Skeletal muscle satellite cell (primary cell): ENCODE results near the gene DCC.

Experiments used
- H3K27me3 ChIP-seq: 2 replicates; pipeline ENCODE4 v1.7.0; 2013; ENCODE audit warnings: low read length; ENCODE audit not compliant: control insufficient read depth, insufficient read depth
- H3K36me3 ChIP-seq: 2 replicates; pipeline ENCODE4 v1.7.0; 2013; ENCODE audit warnings: mild to moderate bottlenecking, control low read depth, low read length; ENCODE audit not compliant: insufficient read depth
- H3K4me1 ChIP-seq: 2 replicates; pipeline ENCODE4 v1.7.0; 2013; ENCODE audit warnings: low read length; ENCODE audit not compliant: control insufficient read depth, insufficient read depth
- H3K4me2 ChIP-seq: 2 replicates; pipeline ENCODE4 v1.7.0; 2013; ENCODE audit warnings: mild to moderate bottlenecking, low read length
- H3K4me3 ChIP-seq: 2 replicates; pipeline ENCODE4 v1.7.0; 2013; ENCODE audit warnings: low read length
- H3K9ac ChIP-seq: 2 replicates; pipeline ENCODE4 v1.7.0; 2013; ENCODE audit warnings: mild to moderate bottlenecking, low read depth, low read length, moderate library complexity
- H3K9me3 ChIP-seq: replicated peaks from 2 replicates; pipeline ENCODE4 v1.7.0; 2013; ENCODE audit warnings: mild to moderate bottlenecking, control low read depth, low read length

The DCC gene

DNA sequence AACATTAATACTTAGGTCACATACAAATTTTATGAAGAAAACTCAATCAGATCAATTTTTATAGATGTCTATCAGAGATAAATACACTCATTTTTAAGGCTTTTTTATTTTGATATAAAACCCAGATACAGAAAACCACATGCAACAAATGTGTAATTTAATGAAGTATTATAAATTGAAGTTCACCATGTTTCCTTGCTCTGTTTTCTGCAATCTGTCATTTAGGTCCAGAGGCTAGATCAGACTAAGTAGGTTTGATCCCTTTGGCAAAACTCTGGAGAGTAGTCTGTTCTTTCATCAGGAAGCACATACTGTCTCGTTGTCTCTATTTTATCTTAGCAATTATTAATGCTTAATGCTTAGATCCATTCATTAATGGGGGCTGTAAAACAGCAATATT, 1042.9 kb downstream of the DCC start:
- H3K9ac ChIP-seq, result no peak overlapping the region
- H3K4me3 ChIP-seq, result no peak overlapping the region
- H3K27me3 ChIP-seq, result no peaks in the 10 kb centered on the region
- H3K4me1 ChIP-seq, result no peaks in the 10 kb centered on the region
- H3K4me2 ChIP-seq, result no peak overlapping the region
- H3K9me3 ChIP-seq, result no peaks in the 10 kb centered on the region
- H3K36me3 ChIP-seq, result no peaks in the 10 kb centered on the region

DNA sequence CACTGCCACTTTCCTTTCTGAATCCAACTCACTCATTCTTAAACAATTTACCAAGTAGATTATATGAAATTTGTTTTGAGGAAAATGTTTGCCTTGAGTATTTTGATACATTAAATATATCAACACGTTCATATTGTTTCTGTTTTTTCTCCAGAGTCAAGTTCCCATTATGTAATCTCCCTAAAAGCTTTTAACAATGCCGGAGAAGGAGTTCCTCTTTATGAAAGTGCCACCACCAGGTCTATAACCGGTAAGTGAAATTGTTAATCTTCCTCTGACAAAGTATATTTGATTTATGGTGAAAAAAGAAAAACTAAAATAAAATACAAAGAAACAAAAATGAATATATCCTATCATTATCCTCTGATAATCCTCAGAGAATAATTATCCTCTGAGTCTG, 1045.9 kb downstream of the DCC start:
- no peaks in the 10 kb centered on the region for H3K27me3 ChIP-seq
- no peaks in the 10 kb centered on the region for H3K4me1 ChIP-seq
- no peaks in the 10 kb centered on the region for H3K9me3 ChIP-seq

DNA sequence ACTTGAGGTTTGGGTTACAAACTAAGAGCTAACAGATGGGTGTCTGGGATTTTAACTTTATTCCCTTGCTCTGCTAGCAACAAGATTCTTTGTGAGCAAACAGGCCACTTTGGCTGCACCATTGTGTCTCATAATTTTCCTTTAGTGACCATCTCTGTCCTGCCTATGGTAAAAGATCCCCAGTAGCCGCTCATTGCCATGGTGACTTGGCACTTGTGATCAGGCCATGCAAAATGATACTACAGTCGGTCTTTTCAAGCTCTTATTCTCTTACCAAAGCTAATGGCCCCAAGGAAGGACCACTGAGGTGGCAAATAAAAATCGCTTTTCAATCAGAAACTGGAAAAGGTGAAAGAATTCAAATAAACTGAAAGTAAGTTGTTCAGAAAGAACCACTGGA, 1047.6 kb downstream of the DCC start:
- Histone ChIP-seq H3K36me3 (no peaks in the 10 kb centered on the region), H3K4me3 (no peak overlapping the region), H3K9me3 (no peaks in the 10 kb centered on the region), H3K4me1 (no peaks in the 10 kb centered on the region), H3K4me2 (no peak overlapping the region), H3K27me3 (no peaks in the 10 kb centered on the region), H3K9ac (no peak overlapping the region)

More for the DNA sequence above, 1045.9 kb downstream of the DCC start:
- Histone ChIP-seq H3K4me3 (no peak overlapping the region), H3K4me2 (no peak overlapping the region), H3K9ac (no peak overlapping the region), H3K36me3 (no peaks in the 10 kb centered on the region)

DNA sequence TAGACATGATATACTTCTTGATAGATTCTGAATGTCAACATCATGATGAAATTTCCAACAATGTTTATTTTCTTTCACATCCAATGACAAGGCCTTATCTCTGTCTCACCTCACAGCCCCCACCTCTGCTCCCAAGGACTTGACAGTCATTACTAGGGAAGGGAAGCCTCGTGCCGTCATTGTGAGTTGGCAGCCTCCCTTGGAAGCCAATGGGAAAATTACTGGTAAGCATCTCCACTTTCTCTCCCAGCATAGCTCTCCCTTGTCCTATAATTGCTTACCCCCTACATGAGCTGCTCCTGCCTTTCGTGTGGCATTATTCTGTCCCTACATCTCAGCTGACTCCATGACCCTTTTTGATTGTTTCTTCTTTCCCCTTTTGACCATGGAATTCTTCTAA, 1062.7 kb downstream of the DCC start:
- Histone ChIP-seq H3K9ac (no peak overlapping the region), H3K9me3 (no peaks in the 10 kb centered on the region), H3K4me2 (no peak overlapping the region), H3K4me3 (no peak overlapping the region), H3K27me3 (no peaks in the 10 kb centered on the region), H3K4me1 (no peaks in the 10 kb centered on the region), H3K36me3 (no peaks in the 10 kb centered on the region)

DNA sequence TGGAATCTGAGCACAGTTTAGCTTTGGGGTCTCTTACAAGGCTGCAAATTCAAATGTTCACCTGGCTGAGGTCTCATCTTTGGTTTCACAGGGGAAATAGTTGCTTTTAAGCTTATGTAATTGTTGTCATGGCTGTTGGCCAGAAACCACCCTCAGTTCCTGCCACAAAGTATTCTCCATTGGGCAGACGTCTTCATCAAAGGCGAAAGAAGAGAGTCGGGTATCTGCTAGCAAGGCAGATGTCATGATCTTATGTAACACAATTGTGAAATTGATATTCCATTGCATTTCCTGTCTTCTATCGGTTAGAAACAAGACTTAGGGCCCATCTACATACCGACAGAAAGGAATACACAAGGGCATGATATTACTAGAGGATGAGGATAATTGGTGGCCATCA, 1068.3 kb downstream of the DCC start:
- Histone ChIP-seq H3K9ac (no peak overlapping the region), H3K4me2 (no peak overlapping the region), H3K27me3 (no peaks in the 10 kb centered on the region), H3K36me3 (no peaks in the 10 kb centered on the region), H3K4me3 (no peak overlapping the region), H3K9me3 (no peaks in the 10 kb centered on the region), H3K4me1 (no peaks in the 10 kb centered on the region)

DNA sequence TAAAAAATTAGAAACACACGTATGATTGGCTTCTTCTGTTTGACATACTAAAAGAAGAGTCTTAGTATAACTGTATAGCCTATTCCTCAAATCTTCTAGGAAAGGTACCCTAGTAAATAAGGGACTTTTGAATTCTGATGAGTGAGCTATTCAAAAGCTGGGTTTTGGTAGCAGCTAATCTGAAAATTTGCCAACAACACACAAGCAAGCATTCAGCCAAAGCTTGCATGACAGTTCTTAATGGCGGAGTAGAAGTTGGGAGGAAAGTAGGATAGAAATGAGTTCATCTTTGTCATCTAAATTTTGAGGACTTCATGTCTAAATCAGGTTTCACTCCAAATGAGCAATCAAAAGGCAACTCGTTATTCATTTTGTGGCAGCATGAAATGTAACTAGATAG, 1071.5 kb downstream of the DCC start:
- Histone ChIP-seq H3K9me3 (no peaks in the 10 kb centered on the region), H3K4me1 (no peaks in the 10 kb centered on the region), H3K27me3 (no peaks in the 10 kb centered on the region), H3K4me3 (no peak overlapping the region), H3K36me3 (no peaks in the 10 kb centered on the region), H3K4me2 (no peak overlapping the region), H3K9ac (no peak overlapping the region)

DNA sequence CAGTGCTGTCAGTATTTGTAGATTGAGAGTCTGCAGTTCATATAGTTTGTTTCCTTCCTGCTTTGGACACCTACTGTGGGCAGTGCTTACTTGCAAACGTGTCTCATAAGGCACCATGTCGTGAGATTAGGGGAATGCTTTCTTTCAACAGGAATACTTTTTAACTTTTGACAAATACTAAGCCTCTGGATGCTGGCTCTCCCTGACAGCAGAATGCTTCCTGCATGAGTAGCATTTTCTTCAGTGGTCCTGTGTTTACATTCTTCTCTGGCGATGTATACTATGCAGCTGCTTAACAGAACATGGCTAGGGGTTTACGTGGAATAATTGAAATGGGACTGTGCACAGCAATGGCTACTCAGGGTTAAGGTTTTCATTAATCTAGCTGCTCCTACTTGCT, 1077.0 kb downstream of the DCC start:
- Histone ChIP-seq H3K36me3 (no peaks in the 10 kb centered on the region), H3K4me2 (no peak overlapping the region), H3K27me3 (no peaks in the 10 kb centered on the region), H3K4me3 (no peak overlapping the region), H3K9ac (no peak overlapping the region), H3K4me1 (no peaks in the 10 kb centered on the region), H3K9me3 (peaks cover 3% of the 10 kb centered on the region)

DNA sequence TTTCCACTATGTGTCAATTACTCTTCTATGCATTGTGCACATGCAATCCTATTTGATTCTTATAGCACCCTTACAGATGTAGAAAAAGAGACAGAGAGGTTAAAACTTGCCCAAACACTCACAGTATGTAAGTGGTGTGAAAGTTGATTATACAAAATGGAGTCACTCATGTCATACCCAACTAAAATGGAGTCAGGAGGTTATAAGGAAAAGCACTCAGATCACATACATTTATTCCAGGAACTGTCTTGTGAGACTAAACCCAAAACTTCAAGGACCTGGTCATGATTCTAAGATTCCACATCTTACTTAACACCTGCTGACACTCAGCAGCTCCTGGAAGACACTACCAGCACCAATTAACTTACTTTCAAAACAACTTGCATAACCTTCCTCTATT, 1081.9 kb downstream of the DCC start:
- H3K4me3 ChIP-seq, result no peak overlapping the region
- no peak overlapping the region for H3K9ac ChIP-seq
- H3K4me2 ChIP-seq, result no peak overlapping the region
- H3K36me3 ChIP-seq, result no peaks in the 10 kb centered on the region
- no peaks in the 10 kb centered on the region for H3K27me3 ChIP-seq
- H3K9me3 ChIP-seq, result peaks cover 5% of the 10 kb centered on the region
- H3K4me1 ChIP-seq, result no peaks in the 10 kb centered on the region

DNA sequence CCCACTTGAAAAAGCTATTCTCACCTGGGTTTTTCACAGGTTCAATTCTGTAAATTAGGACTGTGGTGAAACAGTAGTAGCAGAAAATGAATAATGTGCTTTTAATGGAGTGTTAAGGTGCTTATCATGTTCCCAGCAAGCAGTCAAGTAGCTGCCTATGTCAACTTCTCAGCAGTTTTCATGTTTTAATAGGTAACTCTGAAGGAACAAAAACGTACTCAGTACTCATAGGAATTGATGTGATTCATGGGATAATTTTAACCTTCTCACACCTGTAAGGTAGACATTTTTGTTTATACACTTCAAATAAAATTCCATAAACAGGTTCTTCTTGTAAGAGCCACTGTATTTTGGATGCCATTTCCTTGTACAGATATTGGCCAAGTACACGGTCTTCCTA, 1082.9 kb downstream of the DCC start:
- peaks cover 5% of the 10 kb centered on the region for H3K9me3 ChIP-seq
- H3K4me1 ChIP-seq, result no peaks in the 10 kb centered on the region
- no peaks in the 10 kb centered on the region for H3K36me3 ChIP-seq
- no peak overlapping the region for H3K4me2 ChIP-seq
- no peak overlapping the region for H3K9ac ChIP-seq
- no peak overlapping the region for H3K4me3 ChIP-seq
- no peaks in the 10 kb centered on the region for H3K27me3 ChIP-seq

DNA sequence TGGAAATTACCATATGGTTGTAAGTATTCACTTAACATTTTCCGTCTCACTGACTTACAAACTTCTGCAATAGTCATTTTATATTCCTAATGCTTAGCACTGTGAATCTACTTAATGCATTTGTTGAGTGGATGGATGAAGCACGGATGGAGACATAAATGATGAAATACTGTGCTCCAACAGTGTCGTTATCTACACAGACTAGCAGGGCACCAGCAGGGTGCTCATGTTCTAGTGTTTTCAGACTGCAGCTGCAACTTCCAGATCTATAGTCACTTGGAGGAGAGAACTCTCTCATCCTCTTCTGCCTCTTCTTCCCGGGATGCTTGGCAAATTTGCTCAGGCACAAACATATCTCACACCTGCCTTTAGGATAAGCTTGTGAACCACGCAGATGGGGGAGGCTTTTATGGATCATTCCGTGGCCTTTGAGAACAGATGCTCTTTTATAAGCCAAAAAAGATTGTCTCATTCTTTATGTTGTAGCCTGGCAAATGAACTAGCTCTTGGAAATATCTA, 1086.7 kb downstream of the DCC start:
- Histone ChIP-seq H3K4me3 (no peak overlapping the region), H3K4me2 (no peak overlapping the region), H3K9me3 (peaks cover 2% of the 10 kb centered on the region), H3K27me3 (no peaks in the 10 kb centered on the region), H3K9ac (no peak overlapping the region), H3K36me3 (no peaks in the 10 kb centered on the region), H3K4me1 (no peaks in the 10 kb centered on the region)

DNA sequence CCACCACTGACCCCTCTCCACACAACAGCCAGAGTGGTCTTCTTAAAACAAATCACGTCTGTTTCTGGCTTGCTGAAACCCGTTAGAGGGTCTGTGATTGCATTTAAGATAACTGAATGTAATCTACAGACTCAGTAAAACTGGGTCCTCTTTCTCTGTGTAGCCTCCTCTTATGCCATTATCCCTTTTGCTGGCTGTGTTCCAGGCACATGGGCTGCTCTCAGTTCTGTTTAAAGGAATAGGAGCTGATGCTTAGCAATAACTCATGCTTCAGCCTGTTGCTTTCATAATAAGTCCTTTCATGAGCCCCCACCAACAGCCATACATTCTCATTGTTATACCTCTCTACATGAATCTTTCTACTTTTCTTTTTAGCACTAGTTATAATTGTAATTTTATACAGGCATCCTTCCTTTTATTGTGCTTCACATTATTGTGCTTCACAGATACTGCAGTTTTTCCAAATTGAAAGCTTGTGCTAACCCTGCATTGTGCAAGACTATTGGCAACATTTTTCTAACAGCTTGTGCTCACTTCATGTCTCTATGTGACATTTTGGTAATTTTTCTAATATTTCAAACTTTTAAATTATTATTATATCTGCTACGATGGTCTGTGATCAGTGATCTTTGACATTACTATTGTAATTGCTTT, 1101.9 kb downstream of the DCC start:
- Histone ChIP-seq H3K9ac (no peak overlapping the region), H3K9me3 (peaks cover 2% of the 10 kb centered on the region), H3K4me2 (no peak overlapping the region), H3K4me1 (no peaks in the 10 kb centered on the region), H3K36me3 (no peaks in the 10 kb centered on the region), H3K27me3 (no peaks in the 10 kb centered on the region), H3K4me3 (no peak overlapping the region)

DNA sequence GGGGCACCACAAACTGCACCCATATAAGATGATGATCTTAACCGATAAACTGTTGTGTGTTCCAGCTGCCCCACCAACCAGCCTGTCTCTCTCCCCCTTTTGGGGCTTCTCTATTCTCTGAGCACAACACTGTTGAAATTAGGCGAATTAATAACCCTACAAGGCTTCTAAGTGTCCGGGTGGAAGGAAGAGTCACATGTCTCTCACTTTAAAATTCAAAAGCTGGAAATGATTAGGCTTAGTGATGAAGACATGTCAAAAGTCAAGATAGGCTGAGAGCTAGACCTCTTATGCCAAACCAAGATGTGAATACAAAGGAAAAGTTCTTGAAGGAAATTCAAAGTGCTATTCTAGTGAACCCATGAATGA, 1102.4 kb downstream of the DCC start:
- H3K9ac ChIP-seq, result no peak overlapping the region
- H3K9me3 ChIP-seq, result peaks cover 2% of the 10 kb centered on the region
- no peaks in the 10 kb centered on the region for H3K36me3 ChIP-seq
- H3K4me1 ChIP-seq, result no peaks in the 10 kb centered on the region
- H3K4me3 ChIP-seq, result no peak overlapping the region
- H3K27me3 ChIP-seq, result no peaks in the 10 kb centered on the region
- H3K4me2 ChIP-seq, result no peak overlapping the region
